Calu3 (cell line): ENCODE measurements around the gene PBX3. TPM values are rescaled to one million over a fixed set of nuclear protein-coding genes. Genes with fewer than 3 reads are reported as not detected.

Experiments used
- BruUV-seq: library from RNA; stranded (reverse); fragments of 400-500 nt; replicated peaks from 2 replicates; lab custom pipeline; 2021; lab: Mats Ljungman, UMichigan
- CTCF ChIA-PET: fragments of 300-600 bp; sonication (Branson Sonifier 250); formaldehyde crosslinking; loops from one replicate; lab custom pipeline; 2022; ENCODE audit warnings: antibody characterized with exemption; lab: Charles Lee
- DNase-seq: peaks from one replicate; pipeline ENCODE4 v3.0.0; 2022
- H3K27ac Mint-ChIP-seq: one replicate; pipeline ENCODE4 v1.8.0; 2022; ENCODE audit warnings: mixed read lengths; ENCODE audit not compliant: unreplicated experiment
- H3K27me3 Mint-ChIP-seq: one replicate; pipeline ENCODE4 v1.8.0; 2022; ENCODE audit warnings: mixed read lengths; ENCODE audit not compliant: unreplicated experiment
- H3K36me3 Mint-ChIP-seq: one replicate; pipeline ENCODE4 v1.8.0; 2022; ENCODE audit warnings: mild to moderate bottlenecking, moderate library complexity, mixed read lengths; ENCODE audit not compliant: insufficient read depth, unreplicated experiment
- H3K4me1 Mint-ChIP-seq: one replicate; pipeline ENCODE4 v1.8.0; 2022; ENCODE audit warnings: mild to moderate bottlenecking, low read depth, mixed read lengths; ENCODE audit not compliant: unreplicated experiment
- H3K4me3 Mint-ChIP-seq: one replicate; pipeline ENCODE4 v1.8.0; 2022; ENCODE audit warnings: mild to moderate bottlenecking, low read depth, moderate library complexity, mixed read lengths; ENCODE audit not compliant: unreplicated experiment
- H3K9me3 Mint-ChIP-seq: one replicate; pipeline ENCODE4 v1.8.0; 2022; ENCODE audit warnings: low read depth, mixed read lengths; ENCODE audit not compliant: unreplicated experiment
- CTCF ChIP-seq: fragments of 200-600 bp; IDR thresholded peaks from one replicate; pipeline ENCODE4 v1.8.0; 2022; ENCODE audit warnings: antibody characterized with exemption; ENCODE audit not compliant: unreplicated experiment
- intact Hi-C: fragments of 100-400 bp; cut with micrococcal nuclease; formaldehyde crosslinking; loops from one replicate; pipeline ENCODE4 v1.10.0; 2022; ENCODE audit not compliant: unreplicated experiment
- total RNA-seq: library from RNA; stranded (reverse); gene quantifications from 2 replicates; pipeline ENCODE4 v1.2.3, GENCODE V29; 2022

Gene PBX3
- total RNA-seq, 1 experiment from 2014 or later = 8.0 TPM

- intact Hi-C loops = no loop called here
- BruUV-seq = no TSS peak
- TF ChIP-seq CTCF = no peak
- Mint-ChIP-seq H3K27me3 (no peaks in the 10 kb centered on the region), H3K4me3 (no peak overlapping the region), H3K9me3 (no peaks in the 10 kb centered on the region), H3K36me3 (no peaks in the 10 kb centered on the region), H3K4me1 (no peaks in the 10 kb centered on the region), H3K27ac (no peak overlapping the region)
- DNase-seq = no peak
- CTCF ChIA-PET = no interaction called here
Observed at GRCh38 chr9:125784286-125785049, 37.3 kb downstream of the PBX3 start.

GRCh38 chr9:125785248-125785751, 38.1 kb downstream of the PBX3 start:
- DNase-seq = no peak
- Mint-ChIP-seq H3K9me3 (no peaks in the 10 kb centered on the region), H3K27ac (no peak overlapping the region), H3K27me3 (no peaks in the 10 kb centered on the region), H3K4me3 (no peak overlapping the region), H3K4me1 (no peaks in the 10 kb centered on the region), H3K36me3 (no peaks in the 10 kb centered on the region)
- no TSS peak for BruUV-seq
- no peak for TF ChIP-seq CTCF
- intact Hi-C loops = no loop called here
- CTCF ChIA-PET = no interaction called here

GRCh38 chr9:125787715-125788114, 40.5 kb downstream of the PBX3 start:
- TF ChIP-seq CTCF = no peak
- Mint-ChIP-seq H3K27ac (no peak overlapping the region), H3K9me3 (no peaks in the 10 kb centered on the region), H3K4me1 (no peaks in the 10 kb centered on the region), H3K27me3 (no peaks in the 10 kb centered on the region), H3K36me3 (no peaks in the 10 kb centered on the region), H3K4me3 (no peak overlapping the region)
- no peak for DNase-seq
- CTCF ChIA-PET = no interaction called here
- intact Hi-C loops = no loop called here
- no TSS peak for BruUV-seq

- Mint-ChIP-seq H3K27ac (no peak overlapping the region), H3K4me1 (no peaks in the 10 kb centered on the region), H3K9me3 (no peaks in the 10 kb centered on the region), H3K4me3 (no peak overlapping the region), H3K36me3 (no peaks in the 10 kb centered on the region), H3K27me3 (no peaks in the 10 kb centered on the region)
- DNase-seq = no peak
- no peak for TF ChIP-seq CTCF
- no TSS peak for BruUV-seq
- intact Hi-C loops = no loop called here
- CTCF ChIA-PET = no interaction called here
Observed at GRCh38 chr9:125789196-125789595, 42.0 kb downstream of the PBX3 start.
